Stimulated activated CD4-positive, alpha-beta T cell treated with anti-CD3 and anti-CD28 coated beads, Interleukin-2, amount 100 ng/mL, for 48 hours (primary cell): ENCODE results near the gene ZDHHC18.
"Not testable (repeated sequence)": the region's sequence is repeated elsewhere in the genome, so short reads cannot be mapped to it uniquely, and the experiment has no call there.

Source experiments
- DNase-seq, 2 donors: peaks; one replicate each; pipeline ENCODE4 v3.0.0-alpha.2; 2020

ZDHHC18 gene

DNA sequence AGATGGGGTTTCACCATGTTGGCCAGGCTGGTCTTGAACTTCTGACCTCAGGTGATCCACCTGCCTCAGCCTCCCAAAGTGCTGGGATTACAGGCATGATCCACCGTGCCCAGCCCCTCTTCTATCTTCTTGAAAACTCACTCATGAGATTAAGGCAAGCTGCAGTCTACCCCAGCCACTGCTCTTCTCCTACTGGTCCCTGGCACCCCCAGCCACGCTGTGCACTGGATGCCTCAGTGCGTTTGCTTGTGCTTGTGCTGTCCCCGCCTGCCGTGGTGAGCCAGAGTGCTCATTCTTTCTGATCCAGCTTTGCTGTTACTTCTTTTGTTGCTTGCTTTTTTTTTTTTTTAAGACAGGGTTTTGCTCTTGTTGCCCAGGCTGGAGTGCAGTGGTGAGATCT, 11.2 kb downstream of the ZDHHC18 start:
- DNase-seq = not testable (repeated sequence)

DNA sequence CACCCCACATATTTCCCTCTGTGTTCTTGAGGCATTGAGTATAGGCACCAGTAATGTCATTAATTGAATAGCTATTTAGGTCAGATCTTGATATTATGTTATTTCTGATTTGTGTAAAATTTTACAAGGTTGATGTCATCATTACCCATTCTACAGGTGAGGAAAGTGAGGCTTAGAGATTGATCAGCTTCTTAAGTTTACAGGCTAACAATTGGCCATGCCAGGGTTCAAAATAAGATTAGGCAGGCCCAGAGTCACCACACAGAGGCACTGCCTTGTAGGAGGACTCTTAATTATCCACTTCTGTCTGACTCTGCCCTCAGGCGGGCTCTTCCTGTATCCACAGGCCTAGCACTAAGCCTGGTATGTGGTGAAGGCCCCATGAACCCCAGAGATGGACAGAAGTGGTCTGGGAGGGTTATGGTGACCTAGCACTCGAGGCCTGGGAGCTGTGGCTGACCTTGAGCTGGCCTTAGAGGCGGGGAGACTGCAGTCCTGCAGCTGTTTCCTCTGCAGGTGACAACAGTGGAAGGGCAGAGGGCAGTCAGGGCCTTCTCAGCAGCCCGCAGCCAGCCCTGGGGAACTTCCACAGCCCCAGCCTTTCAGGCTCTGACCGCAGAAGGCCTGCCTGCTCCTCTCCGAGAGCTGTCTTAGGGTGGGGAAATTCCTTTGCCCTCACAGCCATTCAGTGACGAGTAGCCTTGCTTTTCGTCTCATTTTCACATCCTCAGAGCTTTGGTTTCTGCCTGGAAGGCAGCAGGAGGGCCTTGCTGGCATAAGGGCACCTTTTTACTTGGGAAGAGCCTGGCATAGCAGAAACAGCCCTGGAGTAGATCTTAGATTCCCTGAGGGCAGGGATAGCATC, 12.2 kb downstream of the ZDHHC18 start:
- DNase-seq = peak; percentile 38 to 49

- DNase-seq = no peak
Observed at GRCh38 chr1:26839339-26839722, 12.8 kb downstream of the ZDHHC18 start.

DNA sequence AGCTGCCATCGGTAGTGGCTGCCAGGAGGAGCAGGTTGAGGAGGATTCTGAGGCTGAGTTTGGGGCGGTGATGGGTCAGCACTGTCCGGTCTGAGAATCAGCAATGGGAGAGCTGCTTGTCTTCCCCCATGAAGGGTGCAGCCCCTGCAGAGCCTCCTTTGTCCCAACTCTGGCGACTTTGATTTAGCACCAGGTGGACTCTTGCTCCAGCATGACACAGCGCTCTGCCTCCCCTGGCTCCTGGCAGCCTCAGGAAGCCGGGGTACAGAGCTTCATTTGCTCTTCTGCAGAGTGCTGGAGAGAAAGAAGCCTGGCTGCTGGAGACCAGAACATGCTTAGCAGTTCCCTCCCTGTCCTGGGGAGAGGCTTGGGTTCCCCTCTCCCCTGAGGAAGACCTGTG, 13.3 kb downstream of the ZDHHC18 start:
- DNase-seq = no peak

DNA sequence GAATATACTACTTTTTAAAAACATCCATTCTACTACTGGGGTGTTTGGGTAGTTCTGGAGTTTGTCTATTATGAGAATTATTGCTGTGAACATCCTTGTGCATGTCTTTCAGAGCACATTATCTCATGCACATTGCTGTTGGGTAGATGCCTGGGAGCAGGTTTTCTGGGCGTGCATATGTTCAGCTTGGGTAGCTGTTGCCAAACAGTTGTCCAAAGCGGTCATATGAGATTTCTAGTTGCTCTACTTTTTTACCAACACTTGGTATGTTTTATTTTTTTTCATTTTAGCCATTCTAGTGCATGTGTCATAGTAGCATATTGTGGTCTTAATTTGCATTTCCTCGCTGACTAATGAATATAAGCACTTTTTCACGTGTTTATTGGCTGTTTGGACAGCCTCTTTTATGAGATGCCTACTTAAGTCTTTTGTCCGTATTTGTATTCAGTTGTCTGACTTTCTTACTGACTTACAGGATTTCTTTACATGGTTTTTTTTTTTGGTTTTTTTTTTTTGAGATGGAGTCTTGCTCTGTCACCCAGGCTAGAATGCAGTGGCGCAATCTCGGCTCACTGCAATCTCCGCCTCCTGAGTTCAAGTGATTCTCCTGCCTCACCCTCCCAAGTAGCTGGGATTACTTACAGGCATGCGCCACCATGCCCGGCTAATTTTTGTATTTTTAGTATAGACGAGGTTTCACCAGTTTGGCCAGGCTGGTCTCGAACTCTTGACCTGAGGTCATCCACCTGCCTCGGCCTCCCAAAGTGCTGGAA, 18.1 kb downstream of the ZDHHC18 start:
- DNase-seq = no peak

DNA sequence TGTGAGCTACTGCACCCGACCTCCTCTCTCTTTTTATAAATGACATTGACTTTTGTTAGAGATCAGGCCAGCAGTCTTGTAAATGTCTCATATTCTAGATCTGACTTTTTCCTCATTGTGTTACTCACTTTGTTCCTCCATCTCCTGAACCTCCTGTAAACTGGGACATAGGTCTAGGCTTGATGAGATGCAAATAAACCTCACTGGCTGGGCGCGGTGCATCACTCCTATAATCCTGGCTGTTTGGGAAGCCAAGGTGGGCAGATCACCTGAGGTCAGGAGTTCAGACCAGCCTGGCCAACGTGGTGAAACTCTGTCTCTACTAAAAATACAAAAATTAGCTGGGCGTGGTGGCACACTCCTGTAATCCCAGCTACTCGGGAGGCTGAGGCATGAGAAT, 21.3 kb downstream of the ZDHHC18 start:
- not testable (repeated sequence) for DNase-seq

GRCh38 chr1:26848499-26848898, 22.0 kb downstream of the ZDHHC18 start:
- DNase-seq = no peak

- no peak for DNase-seq
Observed at GRCh38 chr1:26848941-26849774, 22.7 kb downstream of the ZDHHC18 start.

DNA sequence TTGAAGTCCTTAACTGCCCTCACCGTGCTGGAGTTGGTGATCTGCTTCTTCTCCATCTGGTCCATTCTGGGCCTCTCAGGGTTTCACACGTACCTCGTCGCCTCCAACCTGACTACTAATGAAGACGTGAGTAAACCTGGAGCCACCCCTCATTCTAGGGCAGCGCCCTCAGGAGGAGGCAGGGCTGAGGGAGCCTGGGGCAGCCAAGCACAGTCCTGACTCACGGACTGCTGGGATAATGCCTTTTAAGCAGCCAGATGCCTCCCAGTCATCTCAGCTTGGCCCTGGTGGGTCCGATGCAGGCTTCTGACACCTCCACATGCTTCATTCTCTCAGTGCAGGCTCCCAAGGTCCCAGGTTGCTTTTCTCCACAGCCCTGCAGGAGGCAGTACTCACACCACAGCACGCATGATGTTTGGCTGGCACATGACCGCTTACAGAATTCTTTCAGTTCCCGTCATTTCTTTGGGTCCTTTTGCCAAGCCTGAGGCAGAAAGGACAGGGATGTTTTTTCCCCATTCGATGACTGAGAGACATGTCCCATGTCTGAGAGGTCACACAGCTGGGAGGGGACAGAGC, 24.7 kb downstream of the ZDHHC18 start:
- no peak for DNase-seq

DNA sequence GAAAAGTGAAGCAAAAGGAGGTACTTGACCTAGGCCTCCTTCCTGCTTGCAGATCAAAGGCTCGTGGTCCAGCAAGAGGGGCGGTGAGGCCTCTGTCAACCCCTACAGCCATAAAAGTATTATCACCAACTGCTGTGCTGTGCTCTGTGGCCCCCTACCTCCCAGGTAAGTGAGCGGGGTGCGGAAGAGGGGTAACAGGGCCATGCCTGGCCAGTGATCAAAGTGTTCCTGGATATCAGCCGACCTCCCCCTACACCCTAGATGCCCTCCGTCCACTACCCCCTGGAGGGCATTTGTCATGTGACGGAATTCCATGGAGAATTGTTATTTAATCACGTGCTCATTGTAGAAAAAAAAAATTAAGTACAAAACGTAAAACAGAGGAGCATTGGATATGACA, 26.2 kb downstream of the ZDHHC18 start:
- no peak for DNase-seq

DNA sequence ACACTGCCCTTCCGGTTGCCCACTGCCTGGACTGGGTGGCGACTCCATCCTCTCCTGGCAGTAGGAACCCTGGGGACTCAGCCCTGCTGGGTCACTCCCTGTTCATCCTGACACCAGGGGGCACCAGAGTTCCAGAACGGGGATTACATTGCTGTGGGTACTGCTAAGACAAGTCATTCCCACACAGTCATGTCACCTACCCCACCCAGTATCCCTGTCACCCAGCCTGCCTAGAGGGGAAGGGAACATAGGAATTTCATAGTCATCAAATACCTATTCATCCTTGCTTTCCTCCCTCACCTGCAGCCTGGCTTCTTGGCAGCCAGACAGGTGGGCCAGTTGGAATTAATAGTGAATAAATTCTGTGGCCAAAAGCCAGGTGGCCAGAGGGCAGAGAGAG, 26.7 kb downstream of the ZDHHC18 start:
- DNase-seq = peak; percentile 73 to 83

DNA sequence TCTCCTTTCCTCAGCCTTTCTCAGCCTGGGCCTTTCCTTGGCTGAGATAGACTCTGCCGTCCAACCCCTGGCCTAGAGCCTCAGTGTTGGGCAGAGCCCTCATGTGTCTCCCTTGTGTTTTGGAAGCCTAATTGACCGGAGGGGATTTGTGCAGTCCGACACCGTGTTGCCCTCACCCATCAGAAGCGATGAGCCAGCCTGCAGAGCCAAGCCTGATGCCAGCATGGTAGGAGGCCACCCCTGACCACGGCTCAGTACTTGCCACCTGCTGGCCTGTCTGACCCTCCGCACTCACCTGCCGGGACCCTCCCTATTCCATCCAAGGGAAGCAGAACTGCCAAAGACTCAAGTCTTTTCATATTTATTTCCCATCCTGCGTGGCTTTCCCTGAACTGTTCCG, 27.1 kb downstream of the ZDHHC18 start:
- no peak for DNase-seq

- no peak for DNase-seq
Observed at GRCh38 chr1:26854906-26855305, 28.4 kb downstream of the ZDHHC18 start.

DNA sequence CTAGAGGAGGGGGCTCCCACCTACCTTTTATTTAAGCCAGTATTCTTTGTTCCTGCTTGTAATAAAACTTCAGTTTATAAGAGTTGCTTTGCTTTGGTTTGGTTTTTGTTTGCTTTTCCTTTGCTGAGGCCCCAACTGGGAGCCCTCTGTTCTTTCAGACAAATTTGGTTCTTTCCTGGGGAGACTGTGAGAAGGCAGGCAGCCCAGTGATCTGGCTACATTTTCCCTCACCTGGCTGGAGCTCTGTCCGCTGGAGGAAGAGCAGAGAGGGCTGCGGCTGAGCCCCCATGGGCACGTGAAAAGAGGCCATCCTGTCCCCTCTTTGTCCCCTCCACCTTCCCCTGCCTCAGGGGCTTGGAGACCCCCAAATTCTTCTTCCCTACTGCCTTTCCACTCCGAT, 29.1 kb downstream of the ZDHHC18 start:
- no peak for DNase-seq

DNA sequence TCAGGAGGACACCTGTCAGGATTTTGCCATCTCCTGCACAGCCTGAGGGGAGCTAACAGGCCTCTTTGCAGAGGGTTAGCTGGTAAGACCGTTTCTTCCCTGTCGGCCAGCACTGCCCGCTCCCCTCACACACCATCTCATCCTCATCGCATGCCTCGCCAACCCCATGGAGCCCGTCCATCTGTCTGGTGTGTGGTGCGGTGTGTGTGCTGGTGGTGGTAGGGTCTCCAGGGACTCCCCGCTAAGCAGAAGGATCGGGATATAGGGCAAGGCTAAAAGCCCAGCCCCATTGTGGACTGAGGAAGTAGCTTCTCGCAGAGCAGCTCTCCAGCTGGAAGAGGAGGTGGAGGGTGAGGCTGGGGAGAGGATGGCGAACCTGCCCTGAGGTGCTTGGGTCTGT, 29.7 kb downstream of the ZDHHC18 start:
- DNase-seq = no peak

- no peak for DNase-seq
Observed at GRCh38 chr1:26856604-26857469, 30.3 kb downstream of the ZDHHC18 start.

- DNase-seq = no peak
Observed at GRCh38 chr1:26857473-26858060, 31.1 kb downstream of the ZDHHC18 start.

DNA sequence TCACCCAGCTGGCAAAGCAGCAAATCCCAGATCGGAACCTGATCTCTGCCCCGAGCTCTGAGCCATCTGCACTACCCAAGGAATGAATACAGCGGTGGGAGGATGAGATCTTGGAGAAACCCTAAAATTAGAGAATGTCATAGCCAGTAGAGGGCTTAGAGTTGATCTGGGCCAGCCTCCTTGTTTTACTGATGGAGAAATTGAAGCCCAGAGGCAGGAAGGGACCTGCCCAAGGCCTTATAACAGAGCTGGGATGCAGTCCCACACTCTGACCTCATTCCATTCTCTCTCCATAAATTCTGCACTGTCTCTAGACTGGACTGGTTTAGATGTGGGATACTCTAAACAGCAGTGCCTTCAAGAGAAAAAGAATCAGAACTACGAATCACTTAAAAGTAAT, 31.7 kb downstream of the ZDHHC18 start:
- DNase-seq = no peak

GRCh38 chr1:26858891-26859640, 32.6 kb downstream of the ZDHHC18 start:
- no peak for DNase-seq

- no peak for DNase-seq
Observed at GRCh38 chr1:26861286-26861701, 34.8 kb downstream of the ZDHHC18 start.

DNA sequence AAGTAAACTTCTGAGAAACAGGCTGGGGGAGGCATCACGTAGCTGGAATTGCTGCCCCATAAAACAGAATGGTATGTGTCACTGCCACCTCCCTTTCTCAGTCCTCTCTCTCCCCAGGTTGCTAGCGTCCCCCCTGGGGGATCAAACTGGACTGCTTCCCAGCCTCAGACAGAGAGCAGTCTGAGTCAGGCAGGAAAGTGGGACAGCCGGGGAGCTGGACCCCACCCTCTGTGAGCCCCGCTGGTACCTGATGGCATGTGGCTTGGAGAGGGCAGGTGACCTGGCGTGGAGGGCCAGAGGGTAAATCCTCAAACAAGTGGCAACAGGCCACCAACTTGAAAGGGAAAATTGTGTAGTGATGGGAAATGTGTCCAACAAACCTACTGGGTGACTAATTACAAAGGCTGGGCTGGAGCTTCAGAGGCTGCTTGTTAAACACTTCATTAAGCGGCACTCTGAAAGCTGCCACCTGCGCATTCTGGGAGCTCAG, 35.4 kb downstream of the ZDHHC18 start:
- no peak for DNase-seq
